Fibroblast of skin of abdomen (primary cell): ENCODE results near the gene PPIP5K2.
"Not testable (repeated sequence)": the region's sequence is repeated elsewhere in the genome, so short reads cannot be mapped to it uniquely, and the experiment has no call there.

Experiments used
- DNase-seq: peaks from one replicate; pipeline ENCODE4 v3.0.0-alpha.2; 2013

The PPIP5K2 gene

DNA sequence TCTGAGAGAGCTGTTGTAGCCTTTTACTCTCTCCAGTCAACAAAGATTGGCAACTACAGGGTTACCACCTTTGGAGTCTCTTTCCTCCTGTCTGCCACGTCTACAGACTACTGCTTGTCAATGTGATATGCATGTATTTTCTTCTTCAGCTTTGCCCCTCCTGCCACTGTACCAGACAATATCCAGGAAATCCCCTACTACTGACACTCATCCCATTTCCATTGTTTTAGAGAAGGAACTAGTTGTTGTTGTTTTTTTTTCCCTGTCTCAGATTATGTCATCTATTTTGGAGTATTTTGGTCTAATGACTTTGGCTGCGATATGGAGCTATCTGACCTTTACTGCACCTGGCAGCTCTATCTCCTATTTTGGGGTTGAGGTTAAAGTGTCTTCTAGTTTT, 88.4 kb downstream of the PPIP5K2 start:
- no peak for DNase-seq

DNA sequence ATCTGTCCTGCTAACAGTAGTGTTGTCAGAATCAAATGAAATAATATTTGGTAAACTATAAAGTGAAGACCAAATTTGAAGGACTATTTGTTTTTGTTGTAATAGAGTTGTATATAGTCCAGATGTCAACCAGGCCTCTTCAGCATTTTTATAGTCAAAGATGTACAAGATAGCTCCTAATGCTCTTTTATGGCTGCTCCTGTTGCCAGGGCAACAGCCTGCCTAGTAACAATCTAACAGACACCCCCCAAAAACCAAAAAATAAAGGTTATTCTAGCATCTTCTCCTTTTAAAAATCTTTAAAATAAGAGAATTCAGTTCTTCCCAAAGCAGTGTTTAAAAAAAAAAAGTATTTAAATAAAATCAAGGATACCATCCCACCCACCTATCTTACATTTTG, 89.0 kb downstream of the PPIP5K2 start:
- no peak for DNase-seq

DNA sequence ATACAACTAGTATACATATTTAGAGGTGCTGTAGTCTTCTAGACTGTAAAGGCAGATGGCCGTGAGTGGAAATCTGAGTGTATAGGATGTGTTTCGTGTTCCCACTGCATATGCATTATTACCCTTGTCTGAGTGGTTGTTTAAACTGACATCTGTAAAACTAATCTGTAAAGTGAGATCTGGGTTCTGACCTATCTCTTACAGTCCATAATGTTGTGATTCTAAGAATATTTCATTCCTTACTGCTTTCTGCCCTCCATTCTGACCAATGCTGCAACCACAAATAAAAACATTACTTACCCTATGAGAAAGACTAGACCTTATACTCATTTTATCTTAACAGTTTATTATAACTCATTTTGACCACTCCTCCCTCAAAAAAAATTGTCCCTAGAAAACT, 90.9 kb downstream of the PPIP5K2 start:
- no peak for DNase-seq

DNA sequence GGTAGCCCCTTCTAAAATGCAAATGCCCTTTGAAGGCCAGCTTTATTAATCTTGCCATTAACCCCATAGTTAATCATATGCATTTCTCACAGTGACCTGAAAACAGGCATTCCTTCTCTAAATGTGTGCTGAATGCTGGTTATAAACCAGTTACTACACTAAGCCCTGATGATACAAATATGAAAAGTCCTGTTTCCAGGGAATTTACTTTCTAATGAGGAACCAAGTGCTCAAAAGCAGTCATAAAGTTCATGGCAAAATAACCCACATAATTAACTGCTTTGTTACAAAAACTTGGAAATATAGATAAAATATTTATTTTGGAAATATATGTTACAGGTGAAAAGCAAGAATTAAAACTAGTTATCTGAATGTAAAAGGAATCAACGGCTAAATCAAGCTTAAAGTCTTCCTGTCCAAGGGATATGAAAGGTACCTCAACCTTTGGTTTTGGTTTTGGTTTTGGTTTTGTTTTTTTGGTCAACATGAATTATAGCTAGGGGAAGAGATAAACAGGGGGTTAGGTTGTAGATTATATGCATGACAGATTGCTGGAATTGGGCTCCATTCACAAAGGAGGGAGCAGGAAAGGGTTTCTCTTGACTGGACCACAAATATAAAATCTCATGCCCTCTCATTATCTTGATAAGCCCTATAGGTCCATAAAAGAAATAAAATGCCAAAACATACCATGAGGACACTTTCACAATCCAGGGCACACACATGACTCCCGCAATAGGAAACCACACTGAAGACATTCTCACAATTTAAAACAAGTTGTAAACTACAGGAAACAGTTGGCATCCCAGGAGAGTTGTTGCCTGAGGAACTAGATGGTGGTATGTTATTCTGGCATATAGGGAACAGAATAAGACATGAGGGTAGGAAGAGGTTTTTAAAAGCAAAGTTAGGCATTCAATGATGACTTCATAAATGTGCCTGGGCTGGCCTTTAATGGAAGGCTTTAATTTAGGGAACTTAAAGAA, 91.8 kb downstream of the PPIP5K2 start:
- no peak for DNase-seq

DNA sequence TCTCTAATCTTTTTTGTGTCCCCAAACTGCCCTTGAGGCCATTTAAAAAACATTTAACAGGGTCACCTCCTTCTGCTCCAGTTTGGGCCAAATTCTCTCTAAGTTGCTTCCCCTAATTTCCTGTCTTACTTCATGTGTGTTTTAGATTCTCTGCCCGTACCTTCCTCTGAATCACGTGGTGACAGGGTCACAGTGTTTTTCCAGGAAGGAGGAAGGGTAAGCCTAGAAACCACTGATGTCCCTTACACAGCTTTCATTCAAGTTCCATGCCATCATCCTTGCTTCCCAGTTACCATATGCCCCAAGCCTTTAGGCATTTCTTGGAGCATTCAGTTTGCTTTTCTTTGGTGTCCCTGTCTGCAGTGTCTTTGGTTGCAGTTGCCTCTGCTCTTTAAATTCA, 96.0 kb downstream of the PPIP5K2 start:
- DNase-seq, result no peak

DNA sequence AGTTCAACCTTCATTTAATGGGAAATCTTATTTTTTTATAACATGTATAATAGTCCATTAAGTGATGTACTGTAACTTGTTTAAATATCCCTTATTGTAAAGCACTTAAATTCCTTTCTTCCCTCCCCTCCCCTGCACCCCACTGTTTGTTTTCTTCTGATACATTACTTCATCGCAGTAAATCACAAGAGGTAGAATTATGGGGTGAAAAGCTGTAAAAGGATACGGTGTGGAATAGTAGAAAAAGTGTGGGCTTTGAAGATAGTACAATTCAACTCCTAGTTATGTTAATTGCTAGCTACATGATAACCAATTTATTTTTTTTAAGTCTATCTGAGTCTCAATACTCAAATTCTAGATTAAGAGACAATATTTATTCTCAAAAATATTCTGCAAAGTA, 96.6 kb downstream of the PPIP5K2 start:
- no peak for DNase-seq

DNA sequence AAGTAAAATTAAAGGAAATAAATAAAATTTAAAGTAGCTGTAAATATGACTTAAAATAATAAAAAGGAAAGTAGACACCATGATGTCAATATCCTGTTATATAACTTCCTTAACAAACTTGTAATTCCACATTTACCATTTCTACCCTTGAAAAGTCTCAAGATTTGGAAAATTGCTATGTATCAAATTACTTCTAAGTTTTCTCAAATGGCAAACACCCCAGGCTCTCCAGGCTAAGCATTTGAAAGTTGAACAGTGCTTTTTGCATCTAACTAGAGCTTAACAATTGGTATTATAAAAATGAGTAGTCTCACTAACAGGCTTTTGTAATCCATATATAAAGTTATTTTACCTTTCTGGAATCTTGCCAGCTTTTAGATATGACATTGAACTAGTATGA, 97.0 kb downstream of the PPIP5K2 start:
- no peak for DNase-seq

DNA sequence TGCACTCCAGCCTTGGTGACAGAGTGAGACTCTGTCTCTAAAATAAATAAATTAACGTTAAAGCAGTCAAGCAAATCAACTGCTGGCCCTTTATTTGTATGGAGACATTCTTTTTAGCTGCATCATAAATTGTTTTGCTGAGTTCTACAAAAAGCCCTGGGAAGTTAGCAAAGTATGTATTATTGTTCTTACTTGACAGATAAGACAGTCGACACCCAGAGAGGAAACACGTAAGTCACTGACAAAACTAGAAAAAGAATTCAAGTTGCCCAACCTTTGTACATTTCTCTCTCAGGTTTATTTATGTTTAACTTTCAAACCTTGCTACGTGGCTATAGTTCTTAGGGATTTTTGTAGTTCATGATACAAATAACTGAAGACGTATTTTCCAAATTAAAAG, 98.1 kb downstream of the PPIP5K2 start:
- peak; percentile 30 for DNase-seq

DNA sequence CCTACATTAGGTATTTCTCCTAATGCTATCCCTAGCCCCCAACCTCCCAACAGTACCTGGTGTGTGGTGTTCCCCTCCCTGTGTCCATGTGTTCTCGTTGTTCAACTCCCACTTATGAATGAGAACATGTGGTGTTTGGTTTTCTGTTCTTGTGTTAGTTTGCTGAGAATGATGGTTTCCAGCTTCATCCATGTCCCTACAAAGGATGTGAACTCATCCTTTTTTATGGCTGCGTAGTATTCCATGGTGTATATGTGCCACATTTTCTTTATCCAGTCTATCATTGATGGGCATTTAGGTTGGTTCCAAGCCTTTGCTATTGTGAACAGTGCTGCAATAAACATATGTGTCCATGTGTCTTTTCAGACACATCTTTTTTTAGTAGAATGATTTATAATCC, 99.0 kb downstream of the PPIP5K2 start:
- not testable (repeated sequence) for DNase-seq

DNA sequence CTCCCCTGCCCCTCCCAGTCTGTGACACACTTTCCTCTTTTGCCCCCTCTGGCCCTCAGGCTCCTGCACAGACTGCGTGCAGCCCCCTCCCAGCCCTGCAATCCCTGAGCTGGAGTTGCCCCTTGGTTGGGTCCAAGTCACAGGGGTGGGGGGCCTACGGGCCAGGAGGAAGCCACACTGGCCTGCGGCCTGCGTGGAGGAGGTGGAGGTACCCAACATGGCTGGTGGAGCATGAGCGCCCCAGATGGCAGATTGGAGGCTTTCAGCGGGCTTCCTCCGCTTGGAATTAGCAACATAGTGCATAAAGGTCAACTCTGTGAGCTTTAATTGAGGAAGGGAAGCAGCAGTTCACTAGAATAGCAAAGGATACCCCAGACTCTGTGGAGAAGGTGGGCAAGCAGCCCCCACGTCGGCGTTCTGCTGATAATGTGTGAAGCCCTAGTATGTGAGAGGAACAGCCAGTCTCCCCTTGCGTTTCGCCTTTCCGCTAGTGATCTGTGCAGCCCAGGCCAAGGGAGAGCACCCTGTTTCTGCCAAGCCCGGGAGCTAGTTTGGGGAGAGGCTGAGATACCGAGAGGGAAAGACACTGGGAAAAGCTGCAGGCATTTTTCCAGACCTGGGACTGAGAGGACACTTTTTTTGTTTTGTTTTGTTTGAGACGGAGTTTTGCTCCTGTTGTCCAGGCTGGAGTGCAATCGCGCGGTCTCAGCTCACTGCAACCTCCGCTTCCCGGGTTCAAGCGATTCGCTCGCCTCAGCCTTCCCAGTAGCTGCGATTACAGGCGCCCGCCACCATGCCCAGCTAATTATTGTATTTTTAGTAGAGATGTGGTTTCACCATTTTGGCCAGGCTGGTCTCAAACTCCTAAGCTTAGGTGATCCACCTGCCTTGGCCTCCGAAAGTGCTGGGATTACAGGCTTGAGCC, 103.2 kb downstream of the PPIP5K2 start:
- DNase-seq, result no peak

DNA sequence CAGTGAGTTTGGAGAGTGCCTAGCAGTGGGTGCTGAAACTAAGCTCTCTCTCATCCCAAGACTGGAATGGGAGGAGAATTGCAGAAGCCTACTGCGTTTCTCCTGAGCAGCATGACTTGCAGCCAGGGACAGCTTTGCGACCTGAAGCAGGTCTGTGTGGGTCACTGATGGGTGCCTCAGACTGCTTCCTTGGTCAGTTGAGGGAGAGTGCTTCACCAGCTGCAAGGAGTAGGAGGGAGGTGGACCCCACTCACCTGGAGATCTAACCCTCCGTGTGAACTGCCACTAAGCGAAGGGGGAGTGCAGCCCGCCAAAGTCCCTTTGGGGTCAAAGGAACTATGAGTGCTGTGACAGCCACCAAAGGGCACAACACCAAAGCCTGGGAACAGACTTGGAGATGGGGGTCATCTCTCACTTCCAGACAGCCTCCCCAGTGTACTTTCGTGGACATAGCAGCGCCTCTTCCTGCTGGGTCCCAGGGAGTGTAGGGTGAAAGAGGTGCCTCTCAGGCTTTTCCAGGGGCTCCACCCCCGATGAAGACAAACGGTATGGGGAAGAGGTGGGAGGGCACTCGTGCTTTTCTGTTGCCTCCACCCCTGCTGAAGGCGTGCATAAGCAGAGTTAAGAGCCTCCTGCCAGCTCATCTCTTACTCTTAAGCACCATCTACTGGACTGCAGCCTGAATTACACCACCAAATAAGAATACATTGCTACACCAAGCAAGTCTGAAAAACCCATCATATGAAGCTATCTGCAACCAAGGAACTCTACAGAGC, 104.2 kb downstream of the PPIP5K2 start:
- DNase-seq, result peak; percentile 75

DNA sequence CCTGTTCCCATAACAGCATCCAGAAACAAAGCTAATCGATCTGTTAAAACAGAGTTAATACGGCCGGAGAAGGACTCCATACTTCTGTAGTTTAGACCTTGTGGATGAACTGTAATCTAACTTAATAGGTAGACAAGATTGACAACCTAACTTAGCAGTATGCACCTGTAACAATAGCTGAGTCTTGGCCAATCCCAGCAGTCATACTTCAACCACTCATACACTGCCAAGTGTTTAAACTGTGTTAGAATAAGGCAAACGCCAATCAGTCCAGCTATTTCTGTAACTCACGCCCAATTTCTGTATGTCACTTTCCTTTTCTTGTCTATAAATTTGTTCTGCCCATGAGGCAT, 104.8 kb downstream of the PPIP5K2 start:
- no peak for DNase-seq

DNA sequence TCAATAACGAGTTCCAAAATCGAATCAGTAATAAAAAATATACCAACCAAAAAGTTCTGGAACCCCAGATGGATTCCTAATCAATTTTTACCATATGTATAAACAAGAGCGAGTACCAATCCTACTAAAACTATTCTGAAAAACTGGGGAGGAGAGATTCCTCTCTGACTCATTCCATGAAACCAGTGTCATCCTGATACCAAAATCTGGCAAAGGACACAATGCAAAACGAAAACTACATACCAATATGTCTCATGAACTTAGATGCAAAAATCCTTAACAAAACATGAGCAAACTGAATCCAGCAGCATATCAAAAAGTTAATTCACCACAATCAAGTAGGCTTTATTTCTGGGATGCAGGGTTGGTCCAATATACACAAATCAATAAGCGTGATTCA, 108.0 kb downstream of the PPIP5K2 start:
- peak; percentile 12 for DNase-seq

DNA sequence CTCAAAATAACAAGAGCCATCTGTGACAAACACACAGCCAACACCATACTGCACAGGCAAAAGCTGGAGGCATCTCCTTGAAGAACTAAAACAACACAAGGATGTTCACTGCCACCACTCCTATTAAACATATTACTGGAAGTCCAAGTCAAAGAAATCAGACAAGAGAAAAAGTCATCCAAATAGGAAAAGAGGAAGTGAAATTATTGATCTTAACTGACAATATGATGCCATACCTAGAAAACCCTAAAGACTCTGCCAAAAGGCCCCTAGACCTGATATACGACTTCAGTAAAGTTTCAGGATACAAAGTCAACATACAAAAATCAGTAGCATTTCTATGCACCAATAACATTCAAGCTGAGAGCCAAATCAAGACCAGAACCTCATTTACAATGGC, 108.5 kb downstream of the PPIP5K2 start:
- DNase-seq, result no peak

DNA sequence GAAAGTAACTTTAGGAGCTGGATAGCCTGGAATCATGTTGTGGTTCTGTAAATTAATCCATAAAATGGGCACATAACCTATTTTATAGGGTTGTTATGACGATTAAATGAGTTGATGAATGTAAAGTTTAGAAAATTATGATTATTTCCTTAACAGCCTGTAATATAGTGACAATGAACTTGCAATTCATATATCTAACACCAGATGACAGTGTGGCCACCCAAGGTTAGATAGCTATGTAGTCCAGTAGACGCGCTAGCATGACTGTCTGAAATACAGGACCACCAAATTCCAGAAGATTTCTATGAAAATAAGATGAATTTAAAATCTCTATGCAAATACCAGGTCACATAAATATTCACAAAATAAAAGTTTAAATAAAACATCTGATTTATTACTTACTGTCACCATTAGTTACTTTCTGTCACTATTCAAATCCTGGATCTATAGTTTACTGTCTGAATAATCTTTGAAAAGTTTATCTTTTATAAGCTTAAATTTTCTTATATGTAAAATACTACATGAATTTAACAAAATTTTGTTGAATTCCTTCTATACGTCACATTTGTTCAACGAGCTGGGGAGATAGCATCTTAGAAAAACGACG, 112.4 kb downstream of the PPIP5K2 start:
- peak; percentile 53 for DNase-seq

DNA sequence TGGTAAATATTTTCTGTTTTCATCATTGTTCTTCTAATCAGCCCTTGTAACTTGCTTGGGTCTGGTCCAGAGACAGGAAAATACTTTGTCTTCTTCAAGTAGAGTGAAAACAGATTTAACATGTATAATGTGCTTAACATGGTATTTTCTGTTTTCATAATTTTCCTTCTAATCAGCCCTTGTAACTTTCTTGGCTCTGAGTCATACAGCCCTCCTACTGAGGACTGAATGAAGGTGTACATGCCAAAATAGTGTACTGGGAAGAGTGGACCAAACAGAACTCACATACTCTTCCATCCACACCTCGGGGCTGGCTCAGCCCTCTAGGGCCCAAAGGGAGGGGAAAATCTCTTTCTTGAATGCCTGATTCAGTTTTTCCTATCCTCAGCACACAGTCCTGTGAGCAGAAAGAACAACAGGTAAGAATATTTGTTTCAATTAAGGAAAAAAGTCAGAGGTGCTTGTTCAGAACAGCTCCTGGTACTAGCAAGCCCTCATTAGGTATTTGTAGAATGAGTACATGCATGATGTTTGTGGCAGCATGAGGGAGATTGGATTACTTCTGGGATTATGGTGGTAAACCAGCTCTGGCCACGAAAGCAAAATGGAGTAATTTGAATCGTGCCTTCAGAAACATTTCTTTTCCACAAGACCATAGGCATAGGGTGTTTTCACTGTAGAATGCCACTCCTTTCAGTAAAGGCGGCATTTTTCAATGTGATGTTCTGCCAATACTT, 114.3 kb downstream of the PPIP5K2 start:
- DNase-seq, result peak; percentile 51

DNA sequence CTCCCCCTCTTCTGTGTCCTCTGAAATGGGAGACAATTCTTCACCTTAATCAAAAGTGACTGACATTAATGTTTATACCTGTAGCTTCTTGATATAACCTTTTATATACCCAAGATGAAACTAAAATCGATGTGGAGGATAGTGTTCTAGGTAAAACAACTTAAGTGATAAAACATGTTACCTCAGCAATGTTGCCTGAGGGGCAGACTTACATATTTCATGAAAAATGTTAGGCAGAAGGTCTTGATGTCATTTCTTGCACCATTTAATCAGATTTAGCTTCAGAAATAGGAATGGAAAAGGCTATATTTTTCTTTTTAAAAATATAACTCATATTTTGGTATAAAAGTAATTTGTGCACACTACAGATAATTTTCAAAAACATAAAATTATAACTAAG, 115.8 kb downstream of the PPIP5K2 start:
- DNase-seq, result no peak

DNA sequence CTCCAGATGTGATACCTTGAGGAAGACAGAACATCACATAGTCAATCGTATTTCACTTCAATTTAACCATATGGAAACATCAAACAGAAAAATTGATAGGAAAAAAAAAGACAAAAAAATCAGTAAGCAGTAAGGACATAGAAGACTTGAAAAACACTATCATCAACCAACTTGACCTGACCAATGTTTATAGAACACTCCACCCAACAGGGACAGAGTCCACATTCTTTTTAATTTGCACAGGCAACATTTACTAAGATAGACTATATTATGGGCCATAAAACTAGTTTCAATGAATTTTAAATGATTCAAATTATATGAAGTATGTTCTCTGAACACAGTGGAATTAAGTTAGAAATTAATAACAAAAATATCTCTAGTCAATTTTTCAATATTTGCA, 117.7 kb downstream of the PPIP5K2 start:
- no peak for DNase-seq

DNA sequence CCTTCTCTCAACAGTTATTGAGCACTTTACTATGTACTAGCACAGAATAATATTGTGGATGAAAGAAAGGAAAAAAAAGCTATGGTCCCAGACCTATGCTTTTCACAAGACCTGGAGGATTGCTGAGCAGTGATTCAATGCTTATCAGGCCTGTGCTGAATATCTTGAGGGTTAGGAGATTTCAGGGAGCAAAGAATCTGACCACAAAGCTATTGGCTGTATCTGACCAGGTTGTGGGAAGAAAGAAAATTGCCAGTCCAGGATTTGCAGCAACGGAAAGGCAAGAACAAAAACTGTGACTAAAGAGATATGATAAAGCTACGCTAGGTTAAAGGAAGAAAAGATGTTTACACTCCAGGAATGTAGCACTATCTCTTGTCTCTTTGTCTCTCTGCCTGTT, 123.6 kb downstream of the PPIP5K2 start:
- peak; percentile 28 for DNase-seq

DNA sequence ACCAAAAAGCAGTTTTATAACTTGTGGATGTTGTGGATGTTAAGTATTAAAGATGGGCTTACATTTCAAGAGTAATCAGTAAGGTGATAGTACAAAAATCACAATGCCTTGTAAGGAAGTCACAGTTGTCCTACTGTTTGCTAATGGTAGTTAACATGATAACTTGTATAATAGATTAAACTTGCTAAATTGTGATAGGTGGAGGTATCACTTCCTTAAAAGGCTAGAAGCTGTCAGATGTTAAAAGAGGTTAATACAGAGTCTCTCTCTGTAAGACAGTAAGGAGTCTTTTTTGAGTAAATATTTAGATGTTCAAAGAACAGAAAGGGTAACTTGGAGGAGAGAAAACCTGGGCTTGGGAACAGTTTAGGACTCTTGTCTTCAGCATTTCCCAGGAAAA, 124.3 kb downstream of the PPIP5K2 start:
- no peak for DNase-seq

DNA sequence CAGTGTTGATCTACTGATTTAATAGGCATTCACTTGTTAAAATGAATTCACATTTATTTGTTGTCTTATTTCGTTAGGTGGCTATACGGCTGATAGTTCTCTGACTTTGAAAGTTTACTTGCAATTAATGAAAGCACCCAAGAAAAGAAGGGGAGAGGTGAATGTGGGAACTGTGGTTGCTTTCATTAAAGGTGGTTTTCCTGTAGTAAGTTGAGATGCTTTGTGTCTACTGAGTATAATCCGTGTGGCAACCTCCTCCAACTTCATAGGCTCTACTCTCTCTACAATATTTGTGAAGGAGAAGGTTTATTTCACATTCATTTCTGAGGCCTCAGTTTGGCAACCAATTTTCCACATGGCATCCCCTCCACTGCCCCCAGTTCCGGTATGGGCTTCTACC, 125.7 kb downstream of the PPIP5K2 start:
- no peak for DNase-seq

DNA sequence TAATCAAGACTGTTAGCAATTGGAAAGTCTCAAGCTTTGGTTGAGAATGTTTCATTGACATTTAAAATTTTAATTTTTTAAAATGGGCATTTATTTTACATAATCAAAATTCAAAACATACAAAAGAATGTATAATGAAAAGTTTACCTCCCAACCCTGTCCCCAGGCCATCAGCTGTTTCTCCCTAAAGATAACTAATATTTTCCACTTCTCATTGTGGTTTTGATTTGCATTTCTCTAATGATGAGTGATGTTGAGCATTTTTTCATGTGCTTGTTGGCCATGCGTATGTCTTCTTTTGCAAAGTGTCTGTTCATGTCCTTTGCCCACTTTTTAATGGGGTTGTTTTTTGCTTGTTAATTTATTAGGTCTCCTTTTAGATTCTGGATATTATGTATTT, 127.0 kb downstream of the PPIP5K2 start:
- DNase-seq, result no peak
